Measurements from ENCODE around the gene ARL4D. TPM values are rescaled to one million over a fixed set of nuclear protein-coding genes. Genes with fewer than 3 reads are reported as not detected.
A peak's percentile ranks its signal among the peaks of the same experiment; 100 is the strongest.

ARL4D gene
- polyA plus RNA-seq, 1 donor from 2014 or later = 10.6 TPM

GRCh38 chr17:43428524-43428923 lies 29.7 kb downstream of the ARL4D start:
- Histone ChIP-seq H3K9me3 (ENCODE audit: low read length) (no peaks in the 10 kb centered on the region), H3K4me3 (ENCODE audit: low read length) (no peak overlapping the region)
- TF ChIP-seq POLR2AphosphoS5 (IDR thresholded peaks at IDR 0.05) (no peak), EP300 (conservative IDR thresholded peaks at IDR 0.05; ENCODE audit: poor library complexity, severe bottlenecking) (no peak), RAD21 (conservative IDR thresholded peaks at IDR 0.05) (no peak), EZH2 (IDR thresholded peaks at IDR 0.05; ENCODE audit: borderline replicate concordance, insufficient read depth, low read length, poor library complexity, severe bottlenecking) (no peak), SMC3 (conservative IDR thresholded peaks at IDR 0.05; ENCODE audit: poor library complexity) (no peak)

DNA sequence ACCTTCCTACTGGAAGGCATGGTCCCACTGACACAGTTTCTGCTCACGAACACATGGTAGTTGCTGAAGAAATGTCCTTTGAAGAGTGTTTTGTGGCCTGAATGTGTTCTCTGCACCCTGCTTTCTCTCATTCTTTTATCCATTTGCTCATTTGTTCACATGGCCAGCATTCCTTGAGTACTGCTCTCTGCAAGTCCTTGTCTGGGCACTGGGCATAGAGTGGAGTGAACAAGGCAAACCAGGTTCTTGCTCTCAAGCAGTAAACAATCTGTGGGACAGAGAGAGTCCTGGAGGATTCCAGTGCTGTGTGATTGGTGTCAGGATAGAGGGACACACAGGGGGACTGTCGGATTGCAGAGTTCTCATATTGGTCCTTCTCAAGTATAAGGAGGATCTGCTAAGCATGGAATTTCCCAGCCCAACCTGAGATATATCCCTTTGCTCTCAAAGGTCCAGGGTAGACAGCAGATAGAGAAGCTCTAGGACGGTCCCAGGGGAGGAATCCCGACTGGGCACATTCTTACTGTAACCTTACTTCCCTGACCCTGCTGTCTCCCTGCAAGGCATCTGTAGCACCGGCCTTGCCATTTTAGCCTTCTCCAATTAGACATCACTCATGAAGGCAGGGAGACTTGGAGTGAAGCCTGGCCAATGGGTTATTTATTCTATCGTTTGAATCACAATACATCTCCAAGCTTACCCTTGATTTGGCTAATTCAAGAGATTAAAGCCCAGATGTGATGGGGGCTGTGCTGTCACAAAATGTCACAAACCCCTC lies 32.3 kb downstream of the ARL4D start:
- Histone ChIP-seq H3K79me2 (replicated peaks; ENCODE audit: insufficient read depth, low read length) (no peaks in the 10 kb centered on the region), H3K27me3 (ENCODE audit: insufficient read depth, low read depth, low read length) (no peaks in the 10 kb centered on the region), H2AFZ (ENCODE audit: low read depth, low read length) (peak overlapping the region; percentile 49), H3K9ac (ENCODE audit: low read length) (no peak overlapping the region), H3K4me2 (ENCODE audit: low read length) (no peak overlapping the region), H3K27ac (ENCODE audit: low read length) (no peak overlapping the region), H3K4me3 (ENCODE audit: low read length) (peak overlapping the region; percentile 6), H3K36me3 (ENCODE audit: insufficient read depth, low read length) (no peaks in the 10 kb centered on the region), H3K9me2 (ENCODE audit: insufficient read depth, low read length) (no peaks in the 10 kb centered on the region), H3K9me3 (ENCODE audit: low read length) (no peaks in the 10 kb centered on the region), H3F3A (ENCODE audit: insufficient read depth, low read length, poor library complexity, severe bottlenecking) (no peaks in the 10 kb centered on the region), H4K20me1 (ENCODE audit: insufficient read depth) (no peaks in the 10 kb centered on the region)
- TF ChIP-seq EP300 (conservative IDR thresholded peaks at IDR 0.05; ENCODE audit: poor library complexity, severe bottlenecking) (no peak), SMC3 (conservative IDR thresholded peaks at IDR 0.05; ENCODE audit: poor library complexity) (no peak), POLR2AphosphoS5 (IDR thresholded peaks at IDR 0.05) (no peak), RAD21 (conservative IDR thresholded peaks at IDR 0.05) (no peak), TAF1 (IDR thresholded peaks at IDR 0.05; ENCODE audit: low read depth) (no peak), MXI1 (conservative IDR thresholded peaks at IDR 0.05; ENCODE audit: poor library complexity, severe bottlenecking) (no peak), CTCF (IDR thresholded peaks at IDR 0.05; ENCODE audit: poor library complexity, severe bottlenecking) (no peak), EZH2 (IDR thresholded peaks at IDR 0.05; ENCODE audit: borderline replicate concordance, insufficient read depth, low read length, poor library complexity, severe bottlenecking) (no peak)
- TF ChIP-seq, protein P1, sequence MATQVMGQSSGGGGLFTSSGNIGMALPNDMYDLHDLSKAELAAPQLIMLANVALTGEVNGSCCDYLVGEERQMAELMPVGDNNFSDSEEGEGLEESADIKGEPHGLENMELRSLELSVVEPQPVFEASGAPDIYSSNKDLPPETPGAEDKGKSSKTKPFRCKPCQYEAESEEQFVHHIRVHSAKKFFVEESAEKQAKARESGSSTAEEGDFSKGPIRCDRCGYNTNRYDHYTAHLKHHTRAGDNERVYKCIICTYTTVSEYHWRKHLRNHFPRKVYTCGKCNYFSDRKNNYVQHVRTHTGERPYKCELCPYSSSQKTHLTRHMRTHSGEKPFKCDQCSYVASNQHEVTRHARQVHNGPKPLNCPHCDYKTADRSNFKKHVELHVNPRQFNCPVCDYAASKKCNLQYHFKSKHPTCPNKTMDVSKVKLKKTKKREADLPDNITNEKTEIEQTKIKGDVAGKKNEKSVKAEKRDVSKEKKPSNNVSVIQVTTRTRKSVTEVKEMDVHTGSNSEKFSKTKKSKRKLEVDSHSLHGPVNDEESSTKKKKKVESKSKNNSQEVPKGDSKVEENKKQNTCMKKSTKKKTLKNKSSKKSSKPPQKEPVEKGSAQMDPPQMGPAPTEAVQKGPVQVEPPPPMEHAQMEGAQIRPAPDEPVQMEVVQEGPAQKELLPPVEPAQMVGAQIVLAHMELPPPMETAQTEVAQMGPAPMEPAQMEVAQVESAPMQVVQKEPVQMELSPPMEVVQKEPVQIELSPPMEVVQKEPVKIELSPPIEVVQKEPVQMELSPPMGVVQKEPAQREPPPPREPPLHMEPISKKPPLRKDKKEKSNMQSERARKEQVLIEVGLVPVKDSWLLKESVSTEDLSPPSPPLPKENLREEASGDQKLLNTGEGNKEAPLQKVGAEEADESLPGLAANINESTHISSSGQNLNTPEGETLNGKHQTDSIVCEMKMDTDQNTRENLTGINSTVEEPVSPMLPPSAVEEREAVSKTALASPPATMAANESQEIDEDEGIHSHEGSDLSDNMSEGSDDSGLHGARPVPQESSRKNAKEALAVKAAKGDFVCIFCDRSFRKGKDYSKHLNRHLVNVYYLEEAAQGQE (IDR thresholded peaks at IDR 0.05; ENCODE audit: borderline replicate concordance) = no peak

More at GRCh38 chr17:43428524-43428923, 29.7 kb downstream of the ARL4D start:
- H3K9ac ChIP-seq (ENCODE audit: low read length) = no peak overlapping the region
- no peak overlapping the region for H3K27ac ChIP-seq (ENCODE audit: low read length)
- no peak overlapping the region for H2AFZ ChIP-seq (ENCODE audit: low read depth, low read length)
- H3F3A ChIP-seq (ENCODE audit: insufficient read depth, low read length, poor library complexity, severe bottlenecking) = no peaks in the 10 kb centered on the region
- no peaks in the 10 kb centered on the region for H3K36me3 ChIP-seq (ENCODE audit: insufficient read depth, low read length)
- H3K9me2 ChIP-seq (ENCODE audit: insufficient read depth, low read length) = no peaks in the 10 kb centered on the region
- H3K79me2 ChIP-seq (replicated peaks; ENCODE audit: insufficient read depth, low read length) = no peaks in the 10 kb centered on the region
- H3K27me3 ChIP-seq (ENCODE audit: insufficient read depth, low read depth, low read length) = no peaks in the 10 kb centered on the region
- H4K20me1 ChIP-seq (ENCODE audit: insufficient read depth) = no peaks in the 10 kb centered on the region
- H3K4me2 ChIP-seq (ENCODE audit: low read length) = no peak overlapping the region
